H9 (cell line): ENCODE measurements around the gene EDA. TPM values are rescaled to one million over a fixed set of nuclear protein-coding genes. Genes with fewer than 3 reads are reported as not detected.

Experiments used
- DNase-seq: peaks from one replicate; pipeline ENCODE4 v3.0.0-alpha.2; 2017
- H2AFZ ChIP-seq: one replicate; pipeline ENCODE4 v1.6.1; 2013; ENCODE audit warnings: mild to moderate bottlenecking, low read length, control low read depth, moderate library complexity
- H2AK5ac ChIP-seq: 2 replicates; pipeline ENCODE4 v1.6.1; 2013; ENCODE audit warnings: low read length, control low read depth, mixed read lengths; ENCODE audit not compliant: insufficient read length
- H2BK120ac ChIP-seq: one replicate; pipeline ENCODE4 v1.6.1; 2013; ENCODE audit warnings: low read depth, mild to moderate bottlenecking, low read length, control low read depth, inconsistent platforms; ENCODE audit not compliant: poor library complexity, severe bottlenecking
- H2BK12ac ChIP-seq: 2 replicates; pipeline ENCODE4 v1.6.1; 2013; ENCODE audit warnings: low read length, control low read depth, mixed read lengths, low read depth; ENCODE audit not compliant: insufficient read length
- H2BK15ac ChIP-seq: 2 replicates; pipeline ENCODE4 v1.6.1; 2013; ENCODE audit warnings: low read depth, low read length, control low read depth
- H2BK20ac ChIP-seq: one replicate; pipeline ENCODE4 v1.6.1; 2013; ENCODE audit warnings: low read depth, mild to moderate bottlenecking, low read length, control low read depth, inconsistent platforms; ENCODE audit not compliant: poor library complexity, severe bottlenecking
- H2BK5ac ChIP-seq: 2 replicates; pipeline ENCODE4 v1.6.1; 2013; ENCODE audit warnings: low read length, control low read depth, mixed read lengths; ENCODE audit not compliant: insufficient read length
- H3K14ac ChIP-seq: 2 replicates; pipeline ENCODE4 v1.6.1; 2013; ENCODE audit warnings: low read length, control low read depth; ENCODE audit not compliant: insufficient read depth
- H3K18ac ChIP-seq: 2 replicates; pipeline ENCODE4 v1.6.1; 2013; ENCODE audit warnings: low read depth, mild to moderate bottlenecking, mixed read lengths, low read length, control low read depth; ENCODE audit not compliant: insufficient read length
- H3K23ac ChIP-seq: 2 replicates; pipeline ENCODE4 v1.6.1; 2013; ENCODE audit warnings: low read length, control low read depth, mixed read lengths, low read depth; ENCODE audit not compliant: insufficient read length
- H3K23me2 ChIP-seq: 2 replicates; pipeline ENCODE4 v1.6.1; 2013; ENCODE audit warnings: low read depth, mild to moderate bottlenecking, mixed read lengths, low read length, control low read depth; ENCODE audit not compliant: insufficient read length, poor library complexity, severe bottlenecking
- H3K27ac ChIP-seq: 2 replicates; pipeline ENCODE4 v1.5.1; 2013; ENCODE audit warnings: low read length, control low read depth, mixed read lengths, low read depth; ENCODE audit not compliant: insufficient read length
- H3K27me3 ChIP-seq: 2 replicates; pipeline ENCODE4 v1.6.1; 2013; ENCODE audit warnings: low read length, control low read depth, inconsistent platforms; ENCODE audit not compliant: insufficient read depth
- H3K4ac ChIP-seq: 2 replicates; pipeline ENCODE4 v1.6.1; 2013; ENCODE audit warnings: low read depth, mild to moderate bottlenecking, control low read depth, inconsistent platforms, low read length, moderate library complexity
- H3K4me1 ChIP-seq: 2 replicates; pipeline ENCODE4 v1.6.1; 2013; ENCODE audit warnings: low read length, control low read depth, inconsistent platforms; ENCODE audit not compliant: insufficient read depth
- H3K4me2 ChIP-seq: 2 replicates; pipeline ENCODE4 v1.6.1; 2013; ENCODE audit warnings: low read length, control low read depth, mixed read lengths; ENCODE audit not compliant: insufficient read length, insufficient read depth
- H3K56ac ChIP-seq: 2 replicates; pipeline ENCODE4 v1.6.1; 2013; ENCODE audit warnings: low read depth, mild to moderate bottlenecking, mixed read lengths, low read length, control low read depth; ENCODE audit not compliant: insufficient read length
- H3K79me1 ChIP-seq: 2 replicates; pipeline ENCODE4 v1.6.1; 2013; ENCODE audit warnings: low read depth, mild to moderate bottlenecking, moderate library complexity, low read length, control low read depth, inconsistent platforms; ENCODE audit not compliant: insufficient read depth, poor library complexity, severe bottlenecking
- H3K79me2 ChIP-seq: 2 replicates; pipeline ENCODE4 v1.6.1; 2013; ENCODE audit warnings: low read length, control low read depth, inconsistent platforms; ENCODE audit not compliant: insufficient read depth
- H3K9ac ChIP-seq: 2 replicates; pipeline ENCODE4 v1.6.1; 2013; ENCODE audit warnings: low read length, control low read depth, mixed read lengths; ENCODE audit not compliant: insufficient read length; ENCODE audit errors: extremely low read depth
- H3K9me3 ChIP-seq: one replicate; pipeline ENCODE4 v1.6.1; 2013; ENCODE audit warnings: low read depth, low read length, inconsistent platforms; ENCODE audit not compliant: control insufficient read depth
- H3T11ph ChIP-seq: one replicate; pipeline ENCODE4 v1.6.1; 2013; ENCODE audit warnings: mild to moderate bottlenecking, low read length, control low read depth, inconsistent platforms
- H4K20me1 ChIP-seq: one replicate; pipeline ENCODE4 v1.6.1; 2013; ENCODE audit not compliant: control insufficient read depth, insufficient read length, insufficient read depth
- H4K5ac ChIP-seq: 2 replicates; pipeline ENCODE4 v1.6.1; 2013; ENCODE audit warnings: low read depth, mild to moderate bottlenecking, mixed read lengths, low read length, control low read depth; ENCODE audit not compliant: insufficient read length
- H4K8ac ChIP-seq: replicated peaks from 2 replicates; pipeline ENCODE4 v1.6.1; 2013; ENCODE audit warnings: low read length, control low read depth, mixed read lengths, low read depth; ENCODE audit not compliant: insufficient read length
- H4K91ac ChIP-seq: 2 replicates; pipeline ENCODE4 v1.6.1; 2013; ENCODE audit warnings: low read depth, mild to moderate bottlenecking, moderate library complexity, mixed read lengths, low read length, control low read depth; ENCODE audit not compliant: insufficient read length
- H3K27ac Mint-ChIP-seq, 3 experiments: 2 replicates in 2 of 3; 3 replicates in 1 of 3; pipeline ENCODE4 v1.8.0; 2020 to 2021; ENCODE audit warnings: mixed read lengths in 3 of 3, mild to moderate bottlenecking in 1 of 3, moderate library complexity in 1 of 3
- H3K27me3 Mint-ChIP-seq: 2 replicates; pipeline ENCODE4 v1.8.0; 2021; ENCODE audit warnings: low read depth, mild to moderate bottlenecking, moderate library complexity, mixed read lengths
- H3K36me3 Mint-ChIP-seq, 3 experiments: 2 replicates in 2 of 3; 3 replicates in 1 of 3; pipeline ENCODE4 v1.8.0; 2020 to 2021; ENCODE audit warnings: low read depth in 3 of 3, mixed read lengths in 3 of 3; ENCODE audit not compliant: insufficient read depth in 1 of 3
- H3K4me1 Mint-ChIP-seq, 2 experiments: 2 replicates each; pipeline ENCODE4 v1.8.0; 2020; ENCODE audit warnings: mixed read lengths in 2 of 2
- H3K4me3 Mint-ChIP-seq, 2 experiments: 2 replicates in 1 of 2; 3 replicates in 1 of 2; pipeline ENCODE4 v1.8.0; 2020 to 2021; ENCODE audit warnings: mild to moderate bottlenecking in 2 of 2, mixed read lengths in 2 of 2, moderate library complexity in 1 of 2
- H3K9me3 Mint-ChIP-seq, 2 experiments: 2 replicates in 1 of 2; 3 replicates in 1 of 2; pipeline ENCODE4 v1.8.0; 2020; ENCODE audit warnings: mild to moderate bottlenecking in 2 of 2, mixed read lengths in 2 of 2, moderate library complexity in 1 of 2
- CTCF ChIP-seq: fragments of 200-600 bp; sonication (generic); conservative IDR thresholded peaks from 3 replicates; pipeline ENCODE4 v1.8.0; 2021; ENCODE audit warnings: antibody characterized with exemption, mild to moderate bottlenecking
- WGBS: extraction: QIAGEN DNeasy Blood & Tissue Kit; methylation state at CpG from one replicate; pipeline ENCODE4 v1.1.7; 2013; ENCODE audit warnings: missing lambda C conversion rate, low lambda C conversion rate, mixed read lengths; ENCODE audit not compliant: insufficient read length; ENCODE audit errors: extremely low coverage; 5-methylcytosine and 5-hydroxymethylcytosine counted together
- total RNA-seq: library from RNA; stranded (reverse); gene quantifications from 2 replicates; pipeline ENCODE4 v1.2.1, GENCODE V29; 2021

The EDA gene
- total RNA-seq, 1 experiment from 2014 or later = 7.7 TPM

GRCh38 chrX:69793260-69793935 is 177.5 kb downstream of the EDA start:
- Histone ChIP-seq H2BK120ac (no peak overlapping the region), H3K9me3 (peaks cover 14% of the 10 kb centered on the region), H4K5ac (no peak overlapping the region), H3K56ac (no peak overlapping the region), H3T11ph (no peak overlapping the region), H3K79me2 (no peaks in the 10 kb centered on the region), H3K18ac (no peak overlapping the region), H2BK20ac (no peak overlapping the region), H3K23me2 (no peaks in the 10 kb centered on the region), H3K79me1 (no peaks in the 10 kb centered on the region), H3K14ac (no peak overlapping the region), H3K4ac (no peak overlapping the region), H4K8ac (no peak overlapping the region), H2BK5ac (no peak overlapping the region), H3K23ac (no peak overlapping the region), H2AK5ac (no peak overlapping the region), H2AFZ (no peak overlapping the region), H3K27ac (no peak overlapping the region), H2BK12ac (no peak overlapping the region), H3K4me2 (no peak overlapping the region), H3K9ac (no peak overlapping the region), H4K20me1 (no peaks in the 10 kb centered on the region), H2BK15ac (no peak overlapping the region), H3K27me3 (no peaks in the 10 kb centered on the region), H3K4me1 (no peaks in the 10 kb centered on the region), H4K91ac (no peak overlapping the region)
- no CpG with 5 or more reads among the region's 4 CpGs for WGBS
- Mint-ChIP-seq H3K4me1 (peaks cover 0 to 3% of the 10 kb centered on the region in 2 experiments; a peak in 1 of 4 replicates), H3K9me3 (peaks cover 63 to 65% of the 10 kb centered on the region in 2 experiments), H3K36me3 (peaks cover 3 to 12% (median 9%) of the 10 kb centered on the region in 3 experiments; a peak in 6 of 7 replicates), H3K4me3 (no peak overlapping the region), H3K27me3 (no peaks in the 10 kb centered on the region), H3K27ac (no peak overlapping the region)
- DNase-seq = no peak
- no peak for TF ChIP-seq CTCF
